HepG2 (cell line): ENCODE data around the gene SSPN. TPM values are rescaled to one million over a fixed set of nuclear protein-coding genes. Genes with fewer than 3 reads are reported as not detected.

Source experiments
- ATAC-seq: fragments of 200-7000 bp; cut with Tn5 transposase; 3 replicates; pipeline ENCODE4 v1.9.1; 2020; ENCODE audit warnings: mild to moderate bottlenecking, moderate library complexity
- BruUV-seq: library from RNA; stranded (reverse); fragments of 400-500 nt; replicated peaks from 2 replicates; lab custom pipeline; 2021; lab: Mats Ljungman, UMichigan
- CTCF ChIA-PET: fragments of 300-600 bp; formaldehyde crosslinking; extraction: SDS; loops from one replicate; lab custom pipeline; 2021; ENCODE audit warnings: low total read pairs, inconsistent platforms, low intra/inter-chr PET ratio; lab: Yijun Ruan, JAX
- POLR2A ChIA-PET: fragments of 350-600 bp; sonication (Branson Sonifier 250); formaldehyde crosslinking; loops from one replicate; lab custom pipeline; 2020; ENCODE audit warnings: antibody characterized with exemption, inconsistent platforms; lab: Yijun Ruan, JAX
- DNase-seq: peaks from one replicate; pipeline ENCODE4 v3.0.0-alpha.2; 2015; ENCODE audit warnings: low spot score
- FAIRE-seq: peaks from 3 replicates; lab custom pipeline; 2011; peaks lifted over from hg19 to GRCh38; lab: Jason Lieb, UNC
- H2AFZ ChIP-seq: one replicate; pipeline ENCODE4 v1.6.1; 2011; ENCODE audit warnings: low read length, inconsistent platforms
- H3K27ac ChIP-seq: fragments of 300-600 bp; 3 replicates; pipeline ENCODE4 v1.8.0; 2011; ENCODE audit warnings: mixed run types, mild to moderate bottlenecking, mixed read lengths, low read length, inconsistent platforms; ENCODE audit not compliant: insufficient read depth; ENCODE audit errors: extremely low read length
- H3K27me3 ChIP-seq, 2 experiments: fragments of 200-600 bp in 1 of 2; 2 replicates in 1 of 2; 3 replicates in 1 of 2; pipeline versions ENCODE4 v1.6.0 to v1.8.0; 2011; ENCODE audit warnings: low read length in 2 of 2, mild to moderate bottlenecking in 2 of 2, moderate library complexity in 2 of 2, inconsistent platforms in 1 of 2; ENCODE audit not compliant: insufficient read depth in 2 of 2, control insufficient read depth in 1 of 2
- H3K36me3 ChIP-seq, 2 experiments: fragments of 200-600 bp in 1 of 2; replicated peaks in 1 of 2; 2 replicates in 1 of 2; 3 replicates in 1 of 2; pipeline versions ENCODE4 v1.5.1 to v1.8.0; 2011; ENCODE audit warnings: low read length in 2 of 2, inconsistent platforms in 1 of 2; ENCODE audit not compliant: insufficient read depth in 2 of 2, control insufficient read depth in 1 of 2
- H3K4me1 ChIP-seq: 2 replicates; pipeline ENCODE4 v1.5.1; 2012; ENCODE audit warnings: low read length, inconsistent platforms; ENCODE audit not compliant: insufficient read depth
- H3K4me2 ChIP-seq: 2 replicates; pipeline ENCODE4 v1.6.0; 2011; ENCODE audit warnings: low read depth, low read length, inconsistent platforms
- H3K4me3 ChIP-seq, 3 experiments: fragments of 200-600 bp in 1 of 3; sonication (generic), shearing (Covaris generic) in 1 of 3; replicated peaks in 1 of 3; 2 replicates each; pipeline ENCODE4 v1.5.1; 2011 to 2016; ENCODE audit warnings: low read length in 3 of 3, inconsistent platforms in 2 of 3, low read depth in 2 of 3, mild to moderate bottlenecking in 2 of 3, control low read depth in 1 of 3, mixed read lengths in 1 of 3; ENCODE audit not compliant: insufficient read depth in 1 of 3
- H3K79me2 ChIP-seq: one replicate; pipeline ENCODE4 v1.6.1; 2011; ENCODE audit warnings: low read length, inconsistent platforms; ENCODE audit not compliant: insufficient read depth
- H3K9ac ChIP-seq: 2 replicates; pipeline ENCODE4 v1.6.0; 2011; ENCODE audit warnings: mild to moderate bottlenecking, low read depth, low read length, inconsistent platforms; ENCODE audit not compliant: insufficient read depth
- H3K9me3 ChIP-seq: 2 replicates; pipeline ENCODE4 v1.5.1; 2012; ENCODE audit warnings: mild to moderate bottlenecking, low read length
- H4K20me1 ChIP-seq: 2 replicates; pipeline ENCODE4 v1.6.0; 2011; ENCODE audit warnings: inconsistent platforms, mild to moderate bottlenecking, low read length, moderate library complexity; ENCODE audit not compliant: insufficient read depth
- FOXA3 ChIP-seq: IDR thresholded peaks from 2 replicates; pipeline ENCODE4 v1.6.1; 2016; ENCODE audit warnings: missing genetic modification reagents, missing compliant biosample characterization
- GTF3A ChIP-seq: sonication (generic); formaldehyde crosslinking; conservative IDR thresholded peaks from 2 replicates; pipeline ENCODE4 v1.4.0; 2020; ENCODE audit warnings: mild to moderate bottlenecking, missing genetic modification reagents
- KDM1A ChIP-seq: IDR thresholded peaks from 2 replicates; pipeline ENCODE4 v1.6.1; 2016; ENCODE audit warnings: missing compliant biosample characterization
- MZF1 ChIP-seq: sonication (generic); formaldehyde crosslinking; IDR thresholded peaks from 2 replicates; pipeline ENCODE4 v1.8.1; 2023; ENCODE audit warnings: mild to moderate bottlenecking, missing genetic modification reagents, borderline replicate concordance
- POGK ChIP-seq: sonication (generic); formaldehyde crosslinking; conservative IDR thresholded peaks from 2 replicates; pipeline ENCODE4 v1.8.0; 2022; ENCODE audit warnings: mild to moderate bottlenecking, moderate library complexity, missing genetic modification reagents
- TARDBP ChIP-seq: sonication (generic); formaldehyde crosslinking; IDR thresholded peaks from 2 replicates; pipeline ENCODE4 v1.8.0; 2022; ENCODE audit warnings: mild to moderate bottlenecking, missing genetic modification reagents
- TEAD3 ChIP-seq: optimal IDR thresholded peaks from 2 replicates; pipeline ENCODE3; 2016; ENCODE audit warnings: borderline replicate concordance
- USF2 ChIP-seq, 2 experiments: sonication (generic) in 1 of 2; formaldehyde crosslinking in 1 of 2; IDR thresholded peaks; 2 replicates each; pipeline versions ENCODE4 v1.5.1 to v1.6.1; 2011 to 2020; ENCODE audit warnings: borderline replicate concordance in 1 of 2, low read depth in 1 of 2, low read length in 1 of 2, mild to moderate bottlenecking in 1 of 2, missing genetic modification reagents in 1 of 2, moderate library complexity in 1 of 2
- ZFP37 ChIP-seq: sonication (generic); formaldehyde crosslinking; IDR thresholded peaks from 2 replicates; pipeline ENCODE4 v1.4.0; 2020; ENCODE audit warnings: missing genetic modification reagents, borderline replicate concordance
- ZNF253 ChIP-seq: sonication (generic); formaldehyde crosslinking; IDR thresholded peaks from 2 replicates; pipeline ENCODE4 v1.8.0; 2022; ENCODE audit warnings: mild to moderate bottlenecking, missing genetic modification reagents, borderline replicate concordance
- ZNF333 ChIP-seq: sonication (generic); formaldehyde crosslinking; IDR thresholded peaks from 2 replicates; pipeline ENCODE4 v1.4.0; 2020; ENCODE audit warnings: mild to moderate bottlenecking, missing genetic modification reagents, borderline replicate concordance
- ZNF468 ChIP-seq: sonication (generic); formaldehyde crosslinking; IDR thresholded peaks from 2 replicates; pipeline ENCODE4 v1.8.0; 2022; ENCODE audit warnings: mild to moderate bottlenecking, moderate library complexity, missing genetic modification reagents
- ZNF550 ChIP-seq: sonication (generic); formaldehyde crosslinking; IDR thresholded peaks from 2 replicates; pipeline ENCODE4 v1.4.0; 2020; ENCODE audit warnings: mild to moderate bottlenecking, missing genetic modification reagents, borderline replicate concordance
- ZNF557 ChIP-seq: sonication (generic); formaldehyde crosslinking; IDR thresholded peaks from 2 replicates; pipeline ENCODE4 v1.4.0; 2020; ENCODE audit warnings: missing genetic modification reagents
- ZNF567 ChIP-seq: sonication (generic); formaldehyde crosslinking; IDR thresholded peaks from 2 replicates; pipeline ENCODE4 v1.8.1; 2023; ENCODE audit warnings: mild to moderate bottlenecking, missing genetic modification reagents, borderline replicate concordance
- ZNF615 ChIP-seq: sonication (generic); formaldehyde crosslinking; IDR thresholded peaks from 2 replicates; pipeline ENCODE4 v1.5.0; 2020; ENCODE audit warnings: mild to moderate bottlenecking, missing genetic modification reagents, borderline replicate concordance
- WGBS: methylation state at CpG from one replicate; pipeline ENCODE4 v1.1.6; 2017; ENCODE audit warnings: low lambda C conversion rate; 5-methylcytosine and 5-hydroxymethylcytosine counted together
- in situ Hi-C: cut with HindIII; loops from 2 replicates; pipeline ENCODE4 v1.10.0; 2017; ENCODE audit warnings: low pct_unique_long_range_greater_than_20kb; ENCODE audit not compliant: extremely low pct_ligation_motif_present
- intact Hi-C: fragments of 100-400 bp; cut with micrococcal nuclease; formaldehyde crosslinking; loops from one replicate; pipeline ENCODE4 v1.10.0; 2022; ENCODE audit not compliant: unreplicated experiment
- polyA plus RNA-seq, 8 experiments: library from polyadenylated mRNA; depleted of rRNA in 3 of 8; stranded (reverse) in 7 of 8; unstranded in 1 of 8; fragments of >200 nt; fragmentation: Illumina TruSeq in 4 of 8; extraction: Trizol in 4 of 8; gene quantifications; 2 replicates each; pipeline versions ENCODE4 v1.2.1 to v1.2.3, GENCODE V29; 2011 to 2016; ENCODE audit warnings: low read depth in 4 of 8, missing spikeins in 1 of 8, mixed read lengths in 1 of 8; ENCODE audit not compliant: insufficient read depth in 1 of 8
- total RNA-seq, 5 experiments: library from RNA; depleted of rRNA; stranded (reverse); fragments of >200 nt; fragmentation: Illumina TruSeq; extraction: Trizol; gene quantifications; 2 replicates each; pipeline ENCODE4 v1.2.3, GENCODE V29; 2016; ENCODE audit warnings: low read depth in 1 of 5
- TF ChIP-seq, protein P1 (sequence below): sonication (generic); formaldehyde crosslinking; IDR thresholded peaks from 2 replicates; pipeline ENCODE4 v1.5.0; 2020; ENCODE audit warnings: mild to moderate bottlenecking, missing genetic modification reagents

The SSPN gene
- total and polyA plus RNA-seq, 2 of the 13 experiments (the other 11 are each of a cell fraction or from before 2014, with no cell fraction given) = not detected

- no peak for TF ChIP-seq FOXA3 (CRISPR knock-in tag)
- no peak for TF ChIP-seq ZNF550 (CRISPR knock-in tag)
- no peak for TF ChIP-seq ZNF567
- no peak for TF ChIP-seq TARDBP (CRISPR knock-in tag)
- no peak for TF ChIP-seq GTF3A (CRISPR knock-in tag)
- TF ChIP-seq POGK = no peak
Observed at GRCh38 chr12:26279908-26280307, 84.5 kb downstream of the SSPN start (continued).

GRCh38 chr12:26280869-26281268 lies 85.5 kb downstream of the SSPN start:
- no peak for FAIRE-seq
- no peak overlapping the region for H3K4me2 ChIP-seq
- no peak for DNase-seq
- no peak overlapping the region for H3K9ac ChIP-seq
- ATAC-seq = no peak
- H3K27me3 ChIP-seq = 0 out of 5 replicates have a peak, but pooled peaks cover 0 to 4% of the 10 kb centered on the region in 2 experiments
- no peak overlapping the region for H3K27ac ChIP-seq
- ChIA-PET POLR2A (no interaction called here), CTCF (no interaction called here)
- no peaks in the 10 kb centered on the region for H3K9me3 ChIP-seq
- no peaks in the 10 kb centered on the region for H3K36me3 ChIP-seq
- H4K20me1 ChIP-seq = no peaks in the 10 kb centered on the region
- H3K4me3 ChIP-seq = no peak overlapping the region
- no TSS peak for BruUV-seq
- no peaks in the 10 kb centered on the region for H3K79me2 ChIP-seq
- TF ChIP-seq ZNF333 (no peak), ZNF253 (CRISPR knock-in tag) (no peak), ZNF557 (no peak), TEAD3 (CRISPR knock-in tag) (no peak), ZNF615 (CRISPR knock-in tag) (no peak), KDM1A (CRISPR knock-in tag) (no peak), ZFP37 (CRISPR knock-in tag) (no peak), USF2 (IDR thresholded peaks at IDR 0.05; ENCODE audit: low read depth, low read length) (no peak), USF2 (CRISPR knock-in tag; IDR thresholded peaks at IDR 0.05; ENCODE audit: borderline replicate concordance) (no peak), ZNF468 (CRISPR knock-in tag) (no peak), MZF1 (CRISPR knock-in tag) (no peak)
- TF ChIP-seq, protein P1, sequence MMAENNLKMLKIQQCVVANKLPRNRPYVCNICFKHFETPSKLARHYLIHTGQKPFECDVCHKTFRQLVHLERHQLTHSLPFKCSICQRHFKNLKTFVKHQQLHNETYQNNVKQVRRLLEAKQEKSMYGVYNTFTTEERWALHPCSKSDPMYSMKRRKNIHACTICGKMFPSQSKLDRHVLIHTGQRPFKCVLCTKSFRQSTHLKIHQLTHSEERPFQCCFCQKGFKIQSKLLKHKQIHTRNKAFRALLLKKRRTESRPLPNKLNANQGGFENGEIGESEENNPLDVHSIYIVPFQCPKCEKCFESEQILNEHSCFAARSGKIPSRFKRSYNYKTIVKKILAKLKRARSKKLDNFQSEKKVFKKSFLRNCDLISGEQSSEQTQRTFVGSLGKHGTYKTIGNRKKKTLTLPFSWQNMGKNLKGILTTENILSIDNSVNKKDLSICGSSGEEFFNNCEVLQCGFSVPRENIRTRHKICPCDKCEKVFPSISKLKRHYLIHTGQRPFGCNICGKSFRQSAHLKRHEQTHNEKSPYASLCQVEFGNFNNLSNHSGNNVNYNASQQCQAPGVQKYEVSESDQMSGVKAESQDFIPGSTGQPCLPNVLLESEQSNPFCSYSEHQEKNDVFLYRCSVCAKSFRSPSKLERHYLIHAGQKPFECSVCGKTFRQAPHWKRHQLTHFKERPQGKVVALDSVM (CRISPR knock-in tag) = no peak
- peaks cover 33% of the 10 kb centered on the region for H3K4me1 ChIP-seq
- no peak overlapping the region for H2AFZ ChIP-seq
- intact Hi-C loops = no loop called here
- in situ Hi-C loops = no loop called here
- WGBS = 50% methylated on average over 2 of the region's 3 CpGs
